ENCODE data around the gene KLHL11. TPM values are rescaled to one million over a fixed set of nuclear protein-coding genes. Genes with fewer than 3 reads are reported as not detected.

The KLHL11 gene
- total and polyA plus RNA-seq, 4 donors: 0.68 to 12.6 (median 7.1) TPM

DNA sequence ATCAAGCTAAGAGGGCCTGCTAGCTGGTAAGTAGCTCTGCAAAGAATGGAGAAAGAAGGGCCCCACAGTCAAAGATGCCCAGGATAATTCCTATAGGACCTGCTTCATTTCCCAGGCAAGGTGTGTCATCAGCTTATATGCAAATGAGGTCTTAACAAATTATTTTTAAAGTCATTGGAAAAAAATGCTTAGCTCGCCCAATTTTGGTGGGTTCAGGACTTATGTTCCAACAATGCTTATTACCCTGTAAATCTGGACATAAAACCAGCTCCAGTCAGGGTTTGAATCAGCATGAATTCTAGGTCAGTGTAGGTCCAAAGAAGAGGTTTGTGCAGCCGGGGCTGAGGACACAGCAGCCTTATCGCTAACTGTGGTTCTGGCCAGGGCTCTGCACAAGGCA lies 28.2 kb upstream of the KLHL11 start:
- no peak for DNase-seq (ENCODE audit: low spot score)
- TF ChIP-seq, protein P1, sequence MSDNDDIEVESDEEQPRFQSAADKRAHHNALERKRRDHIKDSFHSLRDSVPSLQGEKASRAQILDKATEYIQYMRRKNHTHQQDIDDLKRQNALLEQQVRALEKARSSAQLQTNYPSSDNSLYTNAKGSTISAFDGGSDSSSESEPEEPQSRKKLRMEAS (IDR thresholded peaks at IDR 0.05): no peak
- no peak for TF ChIP-seq FOXA2 (IDR thresholded peaks at IDR 0.05)
- TF ChIP-seq RAD21 (IDR thresholded peaks at IDR 0.05): no peak
- TF ChIP-seq, protein P2, sequence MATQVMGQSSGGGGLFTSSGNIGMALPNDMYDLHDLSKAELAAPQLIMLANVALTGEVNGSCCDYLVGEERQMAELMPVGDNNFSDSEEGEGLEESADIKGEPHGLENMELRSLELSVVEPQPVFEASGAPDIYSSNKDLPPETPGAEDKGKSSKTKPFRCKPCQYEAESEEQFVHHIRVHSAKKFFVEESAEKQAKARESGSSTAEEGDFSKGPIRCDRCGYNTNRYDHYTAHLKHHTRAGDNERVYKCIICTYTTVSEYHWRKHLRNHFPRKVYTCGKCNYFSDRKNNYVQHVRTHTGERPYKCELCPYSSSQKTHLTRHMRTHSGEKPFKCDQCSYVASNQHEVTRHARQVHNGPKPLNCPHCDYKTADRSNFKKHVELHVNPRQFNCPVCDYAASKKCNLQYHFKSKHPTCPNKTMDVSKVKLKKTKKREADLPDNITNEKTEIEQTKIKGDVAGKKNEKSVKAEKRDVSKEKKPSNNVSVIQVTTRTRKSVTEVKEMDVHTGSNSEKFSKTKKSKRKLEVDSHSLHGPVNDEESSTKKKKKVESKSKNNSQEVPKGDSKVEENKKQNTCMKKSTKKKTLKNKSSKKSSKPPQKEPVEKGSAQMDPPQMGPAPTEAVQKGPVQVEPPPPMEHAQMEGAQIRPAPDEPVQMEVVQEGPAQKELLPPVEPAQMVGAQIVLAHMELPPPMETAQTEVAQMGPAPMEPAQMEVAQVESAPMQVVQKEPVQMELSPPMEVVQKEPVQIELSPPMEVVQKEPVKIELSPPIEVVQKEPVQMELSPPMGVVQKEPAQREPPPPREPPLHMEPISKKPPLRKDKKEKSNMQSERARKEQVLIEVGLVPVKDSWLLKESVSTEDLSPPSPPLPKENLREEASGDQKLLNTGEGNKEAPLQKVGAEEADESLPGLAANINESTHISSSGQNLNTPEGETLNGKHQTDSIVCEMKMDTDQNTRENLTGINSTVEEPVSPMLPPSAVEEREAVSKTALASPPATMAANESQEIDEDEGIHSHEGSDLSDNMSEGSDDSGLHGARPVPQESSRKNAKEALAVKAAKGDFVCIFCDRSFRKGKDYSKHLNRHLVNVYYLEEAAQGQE (IDR thresholded peaks at IDR 0.05): no peak
- no peak for TF ChIP-seq GABPA (IDR thresholded peaks at IDR 0.05 in 1 of 2, conservative IDR thresholded peaks at IDR 0.05 in 1 of 2)
- Histone ChIP-seq H3K9ac (ENCODE audit: low read depth in 1 of 2, low read length in 2 of 2) (no peak overlapping the region), H3K4me3 (ENCODE audit: low read depth in 1 of 3, low read length in 3 of 3) (no peak overlapping the region), H3K4me1 (ENCODE audit: control insufficient read depth in 4 of 4, insufficient read depth in 4 of 4, low read length in 3 of 4) (peaks cover 3 to 18% (median 14%) of the 10 kb centered on the region in 4 donors), H3K9me3 (ENCODE audit: control insufficient read depth in 4 of 4, low read length in 3 of 4) (no peaks in the 10 kb centered on the region), H3K27ac (ENCODE audit: low read depth in 1 of 2, low read length in 2 of 2) (no peak overlapping the region), H3K27me3 (ENCODE audit: control insufficient read depth in 4 of 4, insufficient read depth in 4 of 4, low read length in 3 of 4) (no peaks in the 10 kb centered on the region), H3K36me3 (ENCODE audit: control insufficient read depth in 4 of 4, insufficient read depth in 3 of 4, low read depth in 1 of 4, low read length in 3 of 4) (peaks cover 8 to 62% (median 19%) of the 10 kb centered on the region in 4 donors)
- WGBS: 79% methylated on average over 3 of the region's 3 CpGs

DNA sequence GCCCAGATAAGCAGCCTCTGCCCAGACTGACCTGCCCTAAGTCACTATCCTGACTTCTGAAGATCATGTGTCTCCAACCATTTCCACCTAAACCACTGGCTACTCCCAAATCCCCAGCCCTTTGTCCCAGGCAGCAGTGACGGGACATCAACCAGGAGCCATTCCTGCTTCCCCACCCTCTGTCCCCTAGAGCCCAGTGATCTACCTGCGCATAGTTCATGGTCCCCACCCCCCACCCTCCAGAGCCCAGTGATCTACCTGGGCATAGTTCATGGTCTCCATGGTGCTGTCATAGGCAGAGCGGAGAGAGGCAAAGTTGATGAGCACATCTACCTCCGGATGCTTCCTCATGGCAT lies 26.8 kb upstream of the KLHL11 start:
- DNase-seq (ENCODE audit: low spot score): no peak

More for the DNA sequence above, 26.8 kb upstream of the KLHL11 start:
- Histone ChIP-seq H3K4me3 (ENCODE audit: low read depth in 1 of 3, low read length in 3 of 3) (no peak overlapping the region), H3K27me3 (ENCODE audit: control insufficient read depth in 4 of 4, insufficient read depth in 4 of 4, low read length in 3 of 4) (no peaks in the 10 kb centered on the region), H3K4me1 (ENCODE audit: control insufficient read depth in 4 of 4, insufficient read depth in 4 of 4, low read length in 3 of 4) (peaks cover 3 to 18% (median 14%) of the 10 kb centered on the region in 4 donors), H3K36me3 (ENCODE audit: control insufficient read depth in 4 of 4, insufficient read depth in 3 of 4, low read depth in 1 of 4, low read length in 3 of 4) (peaks cover 9 to 55% (median 19%) of the 10 kb centered on the region in 4 donors), H3K27ac (ENCODE audit: low read depth in 1 of 2, low read length in 2 of 2) (no peak overlapping the region), H3K9me3 (ENCODE audit: control insufficient read depth in 4 of 4, low read length in 3 of 4) (no peaks in the 10 kb centered on the region), H3K9ac (ENCODE audit: low read depth in 1 of 2, low read length in 2 of 2) (no peak overlapping the region)
- 98% methylated on average over 4 of the region's 4 CpGs for WGBS
- TF ChIP-seq, protein P1 (IDR thresholded peaks at IDR 0.05): no peak
- TF ChIP-seq FOXA2 (IDR thresholded peaks at IDR 0.05) (no peak), NR2F2 (IDR thresholded peaks at IDR 0.05) (no peak), EGR1 (IDR thresholded peaks at IDR 0.05; ENCODE audit: low read depth in 2 of 2) (no peak), YY1 (IDR thresholded peaks at IDR 0.05) (no peak), RAD21 (IDR thresholded peaks at IDR 0.05) (no peak), SP1 (IDR thresholded peaks at IDR 0.05) (no peak), FOXA1 (IDR thresholded peaks at IDR 0.05) (no peak), RXRA (IDR thresholded peaks at IDR 0.05) (no peak), HNF4G (IDR thresholded peaks at IDR 0.05) (no peak), TAF1 (conservative IDR thresholded peaks at IDR 0.05) (no peak), HNF4A (conservative IDR thresholded peaks at IDR 0.05) (no peak), JUND (IDR thresholded peaks at IDR 0.05) (no peak), GABPA (IDR thresholded peaks at IDR 0.05 in 1 of 2, conservative IDR thresholded peaks at IDR 0.05 in 1 of 2) (no peak)
- TF ChIP-seq, protein P3, sequence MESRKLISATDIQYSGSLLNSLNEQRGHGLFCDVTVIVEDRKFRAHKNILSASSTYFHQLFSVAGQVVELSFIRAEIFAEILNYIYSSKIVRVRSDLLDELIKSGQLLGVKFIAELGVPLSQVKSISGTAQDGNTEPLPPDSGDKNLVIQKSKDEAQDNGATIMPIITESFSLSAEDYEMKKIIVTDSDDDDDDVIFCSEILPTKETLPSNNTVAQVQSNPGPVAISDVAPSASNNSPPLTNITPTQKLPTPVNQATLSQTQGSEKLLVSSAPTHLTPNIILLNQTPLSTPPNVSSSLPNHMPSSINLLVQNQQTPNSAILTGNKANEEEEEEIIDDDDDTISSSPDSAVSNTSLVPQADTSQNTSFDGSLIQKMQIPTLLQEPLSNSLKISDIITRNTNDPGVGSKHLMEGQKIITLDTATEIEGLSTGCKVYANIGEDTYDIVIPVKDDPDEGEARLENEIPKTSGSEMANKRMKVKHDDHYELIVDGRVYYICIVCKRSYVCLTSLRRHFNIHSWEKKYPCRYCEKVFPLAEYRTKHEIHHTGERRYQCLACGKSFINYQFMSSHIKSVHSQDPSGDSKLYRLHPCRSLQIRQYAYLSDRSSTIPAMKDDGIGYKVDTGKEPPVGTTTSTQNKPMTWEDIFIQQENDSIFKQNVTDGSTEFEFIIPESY (IDR thresholded peaks at IDR 0.05): no peak
- TF ChIP-seq, protein P2 (IDR thresholded peaks at IDR 0.05): no peak
- TF ChIP-seq, protein P4, sequence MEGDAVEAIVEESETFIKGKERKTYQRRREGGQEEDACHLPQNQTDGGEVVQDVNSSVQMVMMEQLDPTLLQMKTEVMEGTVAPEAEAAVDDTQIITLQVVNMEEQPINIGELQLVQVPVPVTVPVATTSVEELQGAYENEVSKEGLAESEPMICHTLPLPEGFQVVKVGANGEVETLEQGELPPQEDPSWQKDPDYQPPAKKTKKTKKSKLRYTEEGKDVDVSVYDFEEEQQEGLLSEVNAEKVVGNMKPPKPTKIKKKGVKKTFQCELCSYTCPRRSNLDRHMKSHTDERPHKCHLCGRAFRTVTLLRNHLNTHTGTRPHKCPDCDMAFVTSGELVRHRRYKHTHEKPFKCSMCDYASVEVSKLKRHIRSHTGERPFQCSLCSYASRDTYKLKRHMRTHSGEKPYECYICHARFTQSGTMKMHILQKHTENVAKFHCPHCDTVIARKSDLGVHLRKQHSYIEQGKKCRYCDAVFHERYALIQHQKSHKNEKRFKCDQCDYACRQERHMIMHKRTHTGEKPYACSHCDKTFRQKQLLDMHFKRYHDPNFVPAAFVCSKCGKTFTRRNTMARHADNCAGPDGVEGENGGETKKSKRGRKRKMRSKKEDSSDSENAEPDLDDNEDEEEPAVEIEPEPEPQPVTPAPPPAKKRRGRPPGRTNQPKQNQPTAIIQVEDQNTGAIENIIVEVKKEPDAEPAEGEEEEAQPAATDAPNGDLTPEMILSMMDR (IDR thresholded peaks at IDR 0.05; ENCODE audit: low read depth, low read length, missing input control): no peak
- TF ChIP-seq, protein P5, sequence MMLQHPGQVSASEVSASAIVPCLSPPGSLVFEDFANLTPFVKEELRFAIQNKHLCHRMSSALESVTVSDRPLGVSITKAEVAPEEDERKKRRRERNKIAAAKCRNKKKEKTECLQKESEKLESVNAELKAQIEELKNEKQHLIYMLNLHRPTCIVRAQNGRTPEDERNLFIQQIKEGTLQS (IDR thresholded peaks at IDR 0.05): no peak

Data from liver (tissue), 9 donors.